Lung (tissue), 12 donors: Measurements from ENCODE around the gene SNED1. TPM values are rescaled to one million over a fixed set of nuclear protein-coding genes. Genes with fewer than 3 reads are reported as not detected.
"Not testable (repeated sequence)": the region's sequence is repeated elsewhere in the genome, so short reads cannot be mapped to it uniquely, and the experiment has no call there.

Experiments
- ATAC-seq: fragments of 200-7000 bp; cut with Tn5 transposase; one replicate; pipeline ENCODE4 v1.9.1; 2020; ENCODE audit warnings: moderate number of reproducible peaks; ENCODE audit not compliant: insufficient read depth, low FRiP score
- DNase-seq, 3 donors: peaks; one replicate each; pipeline ENCODE4 v3.0.0-alpha.2; 2013 to 2017
- H3K27ac ChIP-seq, 2 donors: one replicate each; pipeline ENCODE4 v1.5.1; 2013; ENCODE audit warnings: mild to moderate bottlenecking in 2 of 2, moderate library complexity in 2 of 2, control low read depth in 1 of 2, inconsistent platforms in 1 of 2, low read depth in 1 of 2, low read length in 1 of 2
- H3K27me3 ChIP-seq, 3 donors: one replicate each; pipeline ENCODE4 v1.5.1; 2013; ENCODE audit warnings: low read length in 2 of 3; ENCODE audit not compliant: control insufficient read depth in 3 of 3, insufficient read depth in 3 of 3
- H3K36me3 ChIP-seq, 4 donors: one replicate each; pipeline ENCODE4 v1.5.1; 2013; ENCODE audit warnings: low read length in 4 of 4, mild to moderate bottlenecking in 1 of 4, moderate library complexity in 1 of 4; ENCODE audit not compliant: control insufficient read depth in 4 of 4, insufficient read depth in 4 of 4
- H3K4me1 ChIP-seq, 5 donors: one replicate each; pipeline ENCODE4 v1.5.1; 2013; ENCODE audit warnings: low read length in 5 of 5, mild to moderate bottlenecking in 2 of 5, moderate library complexity in 1 of 5; ENCODE audit not compliant: control insufficient read depth in 5 of 5, insufficient read depth in 5 of 5
- H3K4me3 ChIP-seq: one replicate; pipeline ENCODE4 v1.5.1; 2013; ENCODE audit warnings: mild to moderate bottlenecking, control low read depth, moderate library complexity
- H3K9ac ChIP-seq, 2 donors: one replicate each; pipeline ENCODE4 v1.5.1; 2013; ENCODE audit warnings: low read length in 2 of 2, control low read depth in 1 of 2; ENCODE audit not compliant: insufficient read depth in 1 of 2
- H3K9me3 ChIP-seq, 4 donors: one replicate each; pipeline ENCODE4 v1.5.1; 2013; ENCODE audit warnings: low read length in 3 of 4, mild to moderate bottlenecking in 1 of 4, moderate library complexity in 1 of 4; ENCODE audit not compliant: control insufficient read depth in 4 of 4, insufficient read depth in 3 of 4
- CTCF ChIP-seq: IDR thresholded peaks from 2 replicates; pipeline ENCODE4 v1.5.1; 2012; ENCODE audit warnings: mild to moderate bottlenecking; ENCODE audit errors: control extremely low read depth, extremely low read depth
- whole genome bisulfite sequencing, 2 donors: extraction: QIAGEN DNeasy Blood & Tissue Kit; methylation state at CpG; one replicate each; pipeline ENCODE4 v1.1.7; 2013; 5-methylcytosine and 5-hydroxymethylcytosine counted together
- polyA plus RNA-seq, 2 donors: library from polyadenylated mRNA; stranded (reverse); fragments of 200-250 nt; gene quantifications; one replicate each; pipeline ENCODE4 v1.2.1, GENCODE V29; 2013
- total RNA-seq, 2 donors: library from RNA; depleted of rRNA in 1 of 2; stranded (reverse); fragments of >200 nt in 1 of 2; gene quantifications; one replicate each; pipeline ENCODE4 v1.2.1, GENCODE V29; 2014 to 2021
- donor health status: control.
- donor health status: control.
- donor health status: Bipolar disorder and iron deficiency.
- donor health status: healthy.
- donor health status: DM: yes; HTN: yes; CAD: no.

SNED1 gene
- total and polyA plus RNA-seq, 4 donors, result 5.9 to 74.6 (median 34.7) TPM

GRCh38 chr2:240972201-240972600 lies 26.2 kb upstream of the SNED1 start:
- Histone ChIP-seq H3K9ac (no peak overlapping the region), H3K4me1 (peaks cover 0 to 9% (median 2%) of the 10 kb centered on the region in 5 donors), H3K4me3 (no peak overlapping the region), H3K27me3 (no peaks in the 10 kb centered on the region), H3K27ac (no peak overlapping the region), H3K36me3 (no peaks in the 10 kb centered on the region), H3K9me3 (peaks cover 0 to 4% (median 1%) of the 10 kb centered on the region in 4 donors)
- ATAC-seq, result no peak
- WGBS, 2 donors, result 84 to 89% methylated on average over 11 of the region's 11 CpGs
- no peak for DNase-seq
- no peak for TF ChIP-seq CTCF

DNA sequence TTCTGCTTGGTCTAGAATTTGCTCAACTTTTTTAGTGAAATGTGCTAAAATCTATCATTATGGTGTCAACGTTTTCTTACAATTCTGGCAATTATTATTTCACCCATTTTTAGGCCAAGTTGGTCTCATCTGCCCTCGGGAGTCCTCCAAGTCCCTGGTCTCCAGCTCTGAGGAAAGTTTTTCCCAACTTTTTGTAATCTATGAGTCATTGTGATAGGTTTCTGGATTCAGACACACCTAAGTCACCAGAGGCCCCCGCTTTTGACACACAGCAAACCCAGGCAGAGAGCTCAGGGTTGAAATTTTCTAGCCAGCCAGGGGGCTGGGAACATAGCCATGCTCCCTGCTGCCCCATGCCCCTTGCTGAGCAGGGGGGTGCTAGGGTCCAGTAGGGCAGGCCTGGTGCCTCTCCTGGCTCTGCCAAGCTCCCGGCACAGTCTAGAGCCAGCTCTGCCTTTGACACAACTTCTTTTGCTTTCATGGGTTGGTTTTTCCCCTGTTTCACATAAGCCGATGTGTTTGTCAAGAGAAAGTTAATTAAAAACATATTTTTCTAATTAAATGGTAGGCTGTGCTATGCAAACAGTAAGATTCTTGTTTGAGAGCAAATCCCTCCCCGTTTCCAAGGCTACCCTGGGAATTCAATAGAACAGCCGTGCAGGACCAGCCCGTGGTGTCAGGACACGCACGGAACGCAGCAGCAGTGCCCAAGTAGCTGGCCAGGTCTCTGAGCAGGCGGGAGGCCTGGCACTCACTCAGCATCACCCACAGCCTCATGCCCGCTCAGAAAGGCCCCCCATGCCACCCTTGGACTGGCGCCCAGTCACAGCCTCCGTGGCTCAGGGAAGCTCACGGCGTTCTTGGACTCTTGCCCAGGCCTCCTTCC lies 25.5 kb upstream of the SNED1 start:
- DNase-seq, result no peak
- TF ChIP-seq CTCF, result no peak
- Histone ChIP-seq H3K9me3 (peaks cover 0 to 4% (median 1%) of the 10 kb centered on the region in 4 donors), H3K9ac (no peak overlapping the region), H3K4me3 (no peak overlapping the region), H3K27ac (no peak overlapping the region), H3K4me1 (peaks cover 0 to 9% (median 2%) of the 10 kb centered on the region in 5 donors), H3K36me3 (no peaks in the 10 kb centered on the region), H3K27me3 (no peaks in the 10 kb centered on the region)
- no peak for ATAC-seq
- 58 to 74% methylated on average over 17 of the region's 17 CpGs for WGBS, 2 donors

- Histone ChIP-seq H3K4me3 (no peak overlapping the region), H3K27me3 (no peaks in the 10 kb centered on the region), H3K4me1 (peaks cover 0 to 2% (median 0%) of the 10 kb centered on the region in 5 donors), H3K27ac (no peak overlapping the region), H3K36me3 (no peaks in the 10 kb centered on the region), H3K9me3 (peaks cover 0 to 4% (median 1%) of the 10 kb centered on the region in 4 donors), H3K9ac (no peak overlapping the region)
- no peak for TF ChIP-seq CTCF
- ATAC-seq (no peak), DNase-seq (peak in 1 of 3 donors; percentile 52)
- 74% methylated on average over 10 of the region's 10 CpGs for WGBS, 2 donors
Measured at GRCh38 chr2:240974771-240975572, 23.4 kb upstream of the SNED1 start.

- 77 to 87% methylated on average over 4 of the region's 4 CpGs for WGBS, 2 donors
- H3K9ac ChIP-seq, H3K27me3 ChIP-seq, H3K27ac ChIP-seq, DNase-seq, H3K4me3 ChIP-seq, H3K4me1 ChIP-seq, H3K9me3 ChIP-seq, H3K36me3 ChIP-seq, ATAC-seq: not testable (repeated sequence)
Measured at GRCh38 chr2:240975903-240976302, 22.5 kb upstream of the SNED1 start.
